Mucosa of descending colon (tissue), 3 donors: ENCODE results near the gene SLC2A4. TPM values are rescaled to one million over a fixed set of nuclear protein-coding genes. Genes with fewer than 3 reads are reported as not detected.

Experiments
- ATAC-seq: fragments of 200-7000 bp; cut with Tn5 transposase; one replicate; pipeline ENCODE4 v1.9.1; 2020; ENCODE audit warnings: mild to moderate bottlenecking, moderate library complexity
- DNase-seq, 3 donors: peaks; one replicate each; pipeline ENCODE4 v3.0.0-alpha.2; 2020
- H3K36me3 ChIP-seq: fragments of 200-600 bp; one replicate; pipeline ENCODE4 v1.8.0; 2021; ENCODE audit warnings: low read depth, mild to moderate bottlenecking
- H3K4me1 ChIP-seq: fragments of 200-600 bp; one replicate; pipeline ENCODE4 v1.8.0; 2021; ENCODE audit warnings: low read depth, mild to moderate bottlenecking
- H3K4me3 ChIP-seq: fragments of 200-600 bp; one replicate; pipeline ENCODE4 v1.8.0; 2021; ENCODE audit warnings: mild to moderate bottlenecking
- H3K9me3 ChIP-seq: fragments of 200-600 bp; one replicate; pipeline ENCODE4 v1.8.0; 2021; ENCODE audit warnings: mild to moderate bottlenecking
- intact Hi-C, 2 donors: fragments of 100-400 bp; cut with DNase I in 1 of 2; cut with micrococcal nuclease in 1 of 2; formaldehyde crosslinking; loops; one replicate each; pipeline versions ENCODE4 v1.11.0 to v1.11.1; 2022; cut with DNase I, micrococcal nuclease
- total RNA-seq, 3 donors: library from RNA; stranded (reverse); fragmentation: NEBNext Ultra II Directional in 2 of 3; extraction: Animal tissue kit (Norgen Biotek cat#: 25700) in 2 of 3; gene quantifications; one replicate each; pipeline versions ENCODE4 v1.2.1 to v1.2.4, GENCODE V29; 2021 to 2023
- TF ChIP-seq, protein P1 (sequence below): fragments of 200-600 bp; IDR thresholded peaks from one replicate; pipeline ENCODE4 v1.8.0; 2022; ENCODE audit warnings: antibody characterized with exemption, mild to moderate bottlenecking
- donor health status: DM: no; HTN: no; CAD: no; lungs with moderate emphysema.
- donor health status: DM: no; HTN: no; CAD: no.
- donor health status: DM: no; HTN: yes; CAD: no.

SLC2A4 gene
- total RNA-seq, 3 donors from 2014 or later = 5.3 to 78.2 (median 6.1) TPM

DNA sequence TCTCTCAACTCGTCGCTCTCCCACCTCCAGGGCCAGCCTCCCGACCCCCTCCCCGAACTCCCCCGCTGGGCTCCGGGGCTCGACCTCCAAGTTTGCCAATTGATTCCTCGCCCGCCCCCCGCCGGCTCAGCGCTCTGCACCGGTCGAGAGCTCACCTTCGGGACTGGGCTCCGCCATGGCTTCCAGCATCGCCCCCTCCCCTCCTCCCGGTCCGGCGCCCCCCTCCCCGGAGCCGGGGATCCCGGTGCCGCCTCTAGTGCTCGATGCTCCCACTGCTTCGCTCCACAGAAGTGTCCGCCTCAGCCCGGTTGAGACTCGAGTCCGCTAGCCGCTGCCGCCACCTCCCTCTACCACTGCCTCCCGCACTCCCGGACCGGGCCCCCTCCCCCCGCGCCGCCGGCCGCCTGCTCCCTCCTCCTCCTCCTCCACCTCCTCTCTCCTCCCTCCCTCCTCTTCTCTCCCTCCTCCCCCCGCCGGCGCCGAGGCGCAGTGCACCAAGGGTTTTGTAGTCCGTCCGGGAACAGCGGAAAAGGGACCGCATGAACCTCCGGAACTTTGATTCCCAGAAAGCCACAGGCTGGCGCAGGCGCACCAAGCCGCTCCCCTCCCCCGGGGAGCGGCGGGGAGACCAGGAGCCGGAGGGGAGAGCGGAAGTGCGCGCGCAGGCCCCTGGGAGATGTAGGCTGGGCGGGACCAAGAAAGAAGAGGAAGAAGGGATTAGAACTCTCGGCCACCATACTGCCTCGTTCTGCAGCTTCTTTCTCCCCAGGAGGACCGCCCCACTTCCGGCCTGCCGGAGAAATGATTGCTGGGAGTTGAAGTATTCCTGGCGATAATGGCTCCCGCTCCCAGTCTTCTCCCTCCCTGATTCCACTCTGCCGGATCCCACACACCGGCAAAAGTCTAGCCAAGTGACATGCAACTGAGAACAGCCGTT is 42.2 kb upstream of the SLC2A4 start, which contains the start of gene PHF23:
TSS of gene PHF23 (minus strand) at position 367 of the 937 bp plus-strand sequence. CDS start at position 189, 178 bp downstream.
- peak; percentile 73 for ATAC-seq
- peak; percentile 99 to 100 (median 99) for DNase-seq
- no peaks in the 10 kb centered on the region for H3K9me3 ChIP-seq
- peaks cover 35% of the 10 kb centered on the region for H3K4me1 ChIP-seq
- intact Hi-C loops = no loop called here
- H3K4me3 ChIP-seq = peak within 1 kb of the TSS; percentile 91
- peaks cover 3% of the 10 kb centered on the region for H3K36me3 ChIP-seq
- TF ChIP-seq, protein P1, sequence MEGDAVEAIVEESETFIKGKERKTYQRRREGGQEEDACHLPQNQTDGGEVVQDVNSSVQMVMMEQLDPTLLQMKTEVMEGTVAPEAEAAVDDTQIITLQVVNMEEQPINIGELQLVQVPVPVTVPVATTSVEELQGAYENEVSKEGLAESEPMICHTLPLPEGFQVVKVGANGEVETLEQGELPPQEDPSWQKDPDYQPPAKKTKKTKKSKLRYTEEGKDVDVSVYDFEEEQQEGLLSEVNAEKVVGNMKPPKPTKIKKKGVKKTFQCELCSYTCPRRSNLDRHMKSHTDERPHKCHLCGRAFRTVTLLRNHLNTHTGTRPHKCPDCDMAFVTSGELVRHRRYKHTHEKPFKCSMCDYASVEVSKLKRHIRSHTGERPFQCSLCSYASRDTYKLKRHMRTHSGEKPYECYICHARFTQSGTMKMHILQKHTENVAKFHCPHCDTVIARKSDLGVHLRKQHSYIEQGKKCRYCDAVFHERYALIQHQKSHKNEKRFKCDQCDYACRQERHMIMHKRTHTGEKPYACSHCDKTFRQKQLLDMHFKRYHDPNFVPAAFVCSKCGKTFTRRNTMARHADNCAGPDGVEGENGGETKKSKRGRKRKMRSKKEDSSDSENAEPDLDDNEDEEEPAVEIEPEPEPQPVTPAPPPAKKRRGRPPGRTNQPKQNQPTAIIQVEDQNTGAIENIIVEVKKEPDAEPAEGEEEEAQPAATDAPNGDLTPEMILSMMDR = no peak

DNA sequence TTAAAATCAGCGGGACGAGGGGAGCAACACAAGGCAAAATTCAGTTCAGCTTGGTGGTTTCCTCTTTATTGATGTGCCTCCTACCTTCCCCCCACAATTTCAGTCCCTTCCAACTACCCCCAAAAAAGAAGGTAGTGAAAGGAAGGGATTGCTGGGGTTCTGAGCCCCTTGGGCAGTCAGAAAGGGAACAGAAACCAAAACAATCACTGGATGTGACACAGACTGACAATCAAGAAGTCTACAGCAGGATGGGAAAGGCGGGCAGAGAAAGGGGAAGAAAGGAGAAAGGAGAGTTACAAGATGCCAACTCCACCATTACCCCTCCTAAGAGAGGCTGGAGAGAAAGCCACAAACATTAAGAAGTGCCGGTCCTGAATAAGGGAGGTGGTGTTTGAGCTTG is 41.1 kb upstream of the SLC2A4 start:
- TF ChIP-seq, protein P1 = no peak
- peaks cover 3% of the 10 kb centered on the region for H3K36me3 ChIP-seq
- peaks cover 26% of the 10 kb centered on the region for H3K4me1 ChIP-seq

DNA sequence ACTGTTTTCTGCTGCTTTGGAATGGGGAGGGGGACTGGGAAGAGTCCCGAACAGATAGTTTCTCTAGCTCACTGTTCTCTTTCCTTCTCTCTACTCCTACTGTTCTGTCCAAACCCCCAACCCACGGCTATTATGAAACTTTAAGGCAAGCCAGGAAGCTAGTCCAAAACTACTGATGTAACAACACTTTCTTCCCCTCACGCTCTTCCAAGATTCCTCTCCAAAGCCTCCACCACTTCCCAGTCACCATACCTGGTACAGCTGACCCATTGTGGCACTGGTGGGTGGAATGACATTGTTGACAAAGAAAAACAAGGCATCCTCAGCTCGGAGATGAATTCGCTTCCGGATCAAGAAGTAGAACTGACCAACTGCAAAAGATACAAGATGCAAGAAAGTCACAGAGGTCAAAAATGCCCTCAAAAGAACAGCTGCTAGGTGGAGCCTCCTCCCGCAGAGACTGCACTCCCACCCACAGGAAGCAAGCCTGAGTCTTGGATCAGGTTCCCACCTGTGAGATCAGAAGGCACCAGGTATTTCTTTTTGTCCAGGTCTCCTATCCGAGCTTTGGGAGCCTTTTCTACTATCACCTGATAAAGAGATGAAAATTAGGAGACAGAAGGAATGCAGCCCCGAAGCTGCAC is 40.3 kb upstream of the SLC2A4 start:
- peaks cover 21% of the 10 kb centered on the region for H3K4me1 ChIP-seq
- intact Hi-C loops = no loop called here
- ATAC-seq = no peak
- TF ChIP-seq, protein P1 = no peak
- DNase-seq = no peak
- H3K9me3 ChIP-seq = no peaks in the 10 kb centered on the region
- H3K4me3 ChIP-seq = peak overlapping the region; percentile 70
- H3K36me3 ChIP-seq = peaks cover 3% of the 10 kb centered on the region

More for the DNA sequence above, 41.1 kb upstream of the SLC2A4 start:
- DNase-seq (no peak), ATAC-seq (no peak)
- no peak overlapping the region for H3K4me3 ChIP-seq
- H3K9me3 ChIP-seq = no peaks in the 10 kb centered on the region
- intact Hi-C loops = no loop called here

DNA sequence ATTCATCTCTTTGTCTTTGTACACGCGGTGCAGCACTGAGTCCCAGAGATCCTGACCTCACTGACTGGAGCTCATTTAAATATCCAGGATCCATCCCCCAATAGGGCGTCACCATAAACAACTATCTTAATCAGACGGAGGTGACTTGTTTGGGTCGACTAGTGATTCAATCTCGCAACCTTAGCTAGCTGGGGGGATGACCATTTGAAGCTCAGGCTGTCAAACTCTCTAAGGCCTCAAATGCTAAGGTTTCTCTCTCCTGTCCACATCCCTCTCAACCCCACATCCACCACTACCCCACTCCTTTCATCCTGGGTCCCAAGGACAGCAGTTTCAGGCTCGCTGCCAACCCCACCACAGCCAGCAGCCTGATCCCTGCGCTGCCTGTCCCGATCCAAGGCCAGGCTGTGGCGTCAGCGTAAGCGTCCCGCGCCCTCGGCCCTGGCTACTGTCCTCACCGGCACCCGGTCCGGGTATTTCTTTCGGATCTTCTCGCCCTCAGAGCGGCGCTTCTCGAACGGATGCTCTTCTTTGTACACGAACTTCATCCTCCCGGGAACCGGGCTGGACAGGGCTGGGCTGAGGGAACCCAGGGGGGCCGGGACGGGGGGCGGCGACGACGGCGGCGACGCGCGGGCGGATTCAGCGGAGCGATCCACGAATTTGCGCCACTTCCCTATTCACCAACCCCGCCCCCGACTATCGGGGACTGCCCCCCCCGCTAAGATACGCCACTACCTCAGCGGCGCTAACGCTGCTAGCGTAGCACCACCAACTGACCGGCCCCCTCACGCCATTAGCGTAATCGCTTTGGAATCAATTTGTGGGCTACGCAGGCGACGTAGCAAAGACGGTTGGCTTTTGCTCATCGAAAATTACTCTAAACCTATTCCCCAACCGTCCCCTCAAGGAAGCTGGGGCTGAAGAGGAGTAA is 39.5 kb upstream of the SLC2A4 start, which contains the start of gene GABARAP:
TSS of gene GABARAP (minus strand) at position 667 of the 934 bp plus-strand sequence. CDS start at position 548, 119 bp downstream.
- Histone ChIP-seq H3K4me1 (peaks cover 21% of the 10 kb centered on the region), H3K4me3 (peak within 1 kb of the TSS; percentile 70), H3K36me3 (peaks cover 3% of the 10 kb centered on the region), H3K9me3 (no peaks in the 10 kb centered on the region)
- intact Hi-C loops = no loop called here
- ATAC-seq (peak; percentile 74), DNase-seq (peak; percentile 96 to 98 (median 97))
- TF ChIP-seq, protein P1 = no peak
